AG10803 (cell line): ENCODE measurements around the gene LIPA.
"Not testable (repeated sequence)": the region's sequence is repeated elsewhere in the genome, so short reads cannot be mapped to it uniquely, and the experiment has no call there.

Experiments used
- DNase-seq: peaks from one replicate; pipeline ENCODE4 v3.0.0; 2010; ENCODE audit warnings: low read depth
- H3K4me3 ChIP-seq: 2 replicates; pipeline ENCODE4 v1.5.1; 2011; ENCODE audit warnings: mild to moderate bottlenecking, low read length, control low read depth
- CTCF ChIP-seq: conservative IDR thresholded peaks from 2 replicates; pipeline ENCODE4 v1.5.1; 2011; ENCODE audit warnings: mild to moderate bottlenecking, low read length, control low read depth, inconsistent platforms

Gene LIPA

DNA sequence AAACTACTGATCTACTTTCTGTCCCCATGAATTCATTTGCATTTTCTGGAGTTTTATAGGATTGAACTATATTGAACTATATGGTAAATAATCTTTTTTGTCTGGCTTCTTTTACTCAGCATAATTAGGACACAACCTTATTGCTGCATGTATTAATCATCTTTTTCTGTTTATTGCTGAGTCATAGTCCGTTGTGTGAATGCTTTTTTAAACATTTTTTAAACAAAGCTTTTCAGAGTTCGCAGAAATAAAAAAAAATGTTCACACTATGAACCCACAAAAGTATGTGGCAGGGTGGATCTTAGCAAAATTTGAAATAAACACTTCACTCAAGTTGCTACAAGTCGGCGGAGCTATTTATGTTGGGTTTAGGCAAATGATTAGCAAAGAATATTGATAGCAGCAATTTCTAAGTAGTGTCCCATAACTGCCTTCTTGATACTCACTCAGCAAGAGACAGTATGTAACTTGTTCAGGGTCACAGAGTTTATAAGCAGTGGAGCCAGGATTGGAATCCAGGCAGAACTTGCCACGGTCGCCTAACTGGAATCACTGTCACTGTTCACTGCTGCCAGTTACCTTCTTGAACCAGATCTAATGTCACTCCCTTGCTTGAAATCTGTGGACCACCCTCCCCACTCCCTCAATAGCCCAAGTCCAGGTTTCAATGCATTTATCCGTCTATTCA is 50.1 kb downstream of the LIPA start:
- no peak for TF ChIP-seq CTCF
- DNase-seq, result no peak
- H3K4me3 ChIP-seq, result no peak overlapping the region

DNA sequence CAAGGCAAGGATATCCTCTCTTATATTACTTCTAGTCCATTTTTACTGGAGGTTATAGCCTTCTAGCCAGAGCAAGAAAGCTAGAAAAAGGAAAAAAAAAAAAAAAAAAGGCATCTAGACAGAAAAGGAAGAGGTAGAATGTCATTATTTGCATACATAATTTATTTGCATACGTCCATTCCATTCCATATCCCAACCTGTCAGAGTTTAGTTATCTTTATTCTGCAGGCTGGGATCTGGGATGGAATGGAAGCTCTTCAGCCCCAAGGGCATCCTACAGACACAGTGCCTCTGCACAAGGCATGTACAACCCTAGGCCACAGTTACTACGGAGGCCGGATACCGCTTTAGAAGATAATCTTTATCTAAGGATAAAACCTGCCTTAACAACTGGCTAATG is 54.1 kb downstream of the LIPA start:
- no peak for DNase-seq
- no peak for TF ChIP-seq CTCF
- H3K4me3 ChIP-seq, result no peak overlapping the region

- H3K4me3 ChIP-seq, DNase-seq: not testable (repeated sequence)
Observed at GRCh38 chr10:89191301-89191700, 60.3 kb downstream of the LIPA start.

- TF ChIP-seq CTCF, result no peak
- DNase-seq, result no peak
- H3K4me3 ChIP-seq, result no peak overlapping the region
Observed at GRCh38 chr10:89189211-89189734, 62.3 kb downstream of the LIPA start.

GRCh38 chr10:89185658-89186057 is 65.9 kb downstream of the LIPA start:
- DNase-seq, result no peak
- no peak for TF ChIP-seq CTCF

DNA sequence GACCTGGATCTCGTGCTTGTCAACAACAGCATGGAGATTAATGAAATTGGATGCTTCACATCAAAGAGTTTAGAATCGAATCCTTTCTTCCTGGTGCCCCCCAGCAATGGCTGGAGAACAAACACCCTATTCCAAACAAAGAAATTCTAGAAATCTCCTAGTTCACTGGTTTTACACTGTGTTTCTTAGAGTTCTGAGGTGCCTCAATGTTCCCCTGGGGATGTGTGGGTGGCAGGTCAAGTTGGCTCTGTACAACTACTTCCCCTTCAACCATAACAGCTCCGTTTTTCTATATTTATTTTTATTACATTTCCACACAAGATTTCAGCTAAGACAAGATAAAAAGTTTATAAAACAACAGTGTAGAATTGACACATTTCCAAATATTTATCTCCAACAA is 66.9 kb downstream of the LIPA start:
- no peak for TF ChIP-seq CTCF
- DNase-seq, result no peak
- H3K4me3 ChIP-seq, result no peak overlapping the region

More at GRCh38 chr10:89185658-89186057, 65.9 kb downstream of the LIPA start:
- H3K4me3 ChIP-seq, result no peak overlapping the region

- no peak for TF ChIP-seq CTCF
- DNase-seq, result peak; percentile 48
Observed at GRCh38 chr10:89183571-89183970, 68.0 kb downstream of the LIPA start.

More at GRCh38 chr10:89183571-89183970, 68.0 kb downstream of the LIPA start:
- no peak overlapping the region for H3K4me3 ChIP-seq
